ENCODE measurements around the gene NSMCE3. TPM values are rescaled to one million over a fixed set of nuclear protein-coding genes. Genes with fewer than 3 reads are reported as not detected.

Gene NSMCE3
- total RNA-seq = 10.3 and 11.2 TPM in 2 replicates

DNA sequence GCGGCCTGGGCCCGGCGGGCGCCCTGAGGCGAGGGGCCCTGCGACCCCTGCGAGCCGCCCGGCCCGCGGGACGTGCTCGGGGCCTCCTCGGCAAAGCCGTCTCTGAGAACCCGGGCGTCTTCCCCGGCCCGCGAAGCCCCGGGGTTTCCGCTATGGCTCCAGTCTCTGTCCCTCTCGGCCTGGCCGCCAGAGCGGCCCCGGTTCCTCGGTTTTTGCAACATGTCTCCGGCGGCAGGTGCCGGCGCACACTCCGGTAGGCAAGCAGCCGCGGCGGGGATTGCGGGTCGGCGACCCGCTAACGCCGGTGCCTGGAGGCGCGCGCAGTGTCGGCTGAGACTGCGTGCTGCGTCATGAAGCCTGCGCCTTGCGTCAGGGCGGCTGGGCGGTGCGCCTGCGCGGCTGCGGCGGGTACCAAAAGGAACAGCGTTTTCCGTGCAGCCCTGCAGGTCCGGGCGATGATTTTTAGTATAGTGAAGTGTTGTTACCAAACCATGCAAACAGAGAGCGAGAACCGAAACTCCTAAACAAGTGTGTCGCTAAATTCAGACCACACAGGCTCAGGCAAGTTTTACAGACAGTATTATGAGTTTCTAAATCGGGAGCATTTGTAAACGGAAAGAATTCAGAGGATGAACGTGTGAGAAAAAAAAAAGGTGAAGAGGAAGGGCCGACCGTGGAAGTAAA, at the start of gene NSMCE3:
TSS of gene NSMCE3 (minus strand) at position 338 of the 684 bp plus-strand sequence. CDS start at position 221, 117 bp downstream.

Data from myometrial cell (primary cell).